IMR-90 (cell line): Measurements from ENCODE around the gene YPEL1. TPM values are rescaled to one million over a fixed set of nuclear protein-coding genes. Genes with fewer than 3 reads are reported as not detected.

Experiments
- ATAC-seq: fragments of 200-7000 bp; cut with Tn5 transposase; 2 replicates; pipeline ENCODE4 v1.9.1; 2020; ENCODE audit warnings: low read depth, mild to moderate bottlenecking, moderate library complexity
- BruUV-seq: library from RNA; stranded (reverse); fragments of 400-500 nt; replicated peaks from 2 replicates; lab custom pipeline; 2021; lab: Mats Ljungman, UMichigan
- CTCF ChIA-PET: fragments of 300-600 bp; formaldehyde crosslinking; extraction: SDS; loops from one replicate; lab custom pipeline; 2021; ENCODE audit warnings: antibody characterized with exemption; lab: Yijun Ruan, JAX
- POLR2A ChIA-PET: fragments of 300-600 bp; sonication (Branson Sonifier 250); formaldehyde crosslinking; loops from one replicate; lab custom pipeline; 2022; ENCODE audit warnings: antibody characterized with exemption; ENCODE audit not compliant: unreplicated experiment; lab: Charles Lee
- DNase-seq: peaks from one replicate; pipeline ENCODE4 v3.0.0; 2013
- H2AFZ ChIP-seq: replicated peaks from 2 replicates; pipeline ENCODE3; 2013; ENCODE audit warnings: low read length, mild to moderate bottlenecking; ENCODE audit not compliant: poor library complexity
- H2AK5ac ChIP-seq: 2 replicates; pipeline ENCODE4 v1.6.1; 2013; ENCODE audit warnings: low read depth, low read length, inconsistent platforms
- H2AK9ac ChIP-seq: replicated peaks from 2 replicates; pipeline ENCODE3; 2013; ENCODE audit warnings: mild to moderate bottlenecking, low read depth, low read length, moderate library complexity; ENCODE audit not compliant: poor library complexity
- H2BK120ac ChIP-seq: 2 replicates; pipeline ENCODE4 v1.6.1; 2013; ENCODE audit warnings: low read depth, low read length, inconsistent platforms
- H2BK15ac ChIP-seq: 3 replicates; pipeline ENCODE4 v1.6.1; 2013; ENCODE audit warnings: low read depth, low read length, inconsistent platforms
- H2BK20ac ChIP-seq: 2 replicates; pipeline ENCODE4 v1.6.1; 2013; ENCODE audit warnings: low read depth, mild to moderate bottlenecking, inconsistent platforms, low read length, moderate library complexity
- H2BK5ac ChIP-seq: 2 replicates; pipeline ENCODE4 v1.6.1; 2013; ENCODE audit warnings: mild to moderate bottlenecking, low read depth, low read length, inconsistent platforms; ENCODE audit not compliant: poor library complexity, severe bottlenecking
- H3K14ac ChIP-seq: replicated peaks from 2 replicates; pipeline ENCODE4 v1.6.1; 2013; ENCODE audit warnings: low read depth, low read length, inconsistent platforms
- H3K18ac ChIP-seq: 2 replicates; pipeline ENCODE4 v1.6.1; 2013; ENCODE audit warnings: low read depth, low read length, control low read depth
- H3K23ac ChIP-seq: 2 replicates; pipeline ENCODE4 v1.6.1; 2013; ENCODE audit warnings: low read depth, low read length, inconsistent platforms
- H3K27ac ChIP-seq: 2 replicates; pipeline ENCODE4 v1.5.1; 2013; ENCODE audit warnings: mild to moderate bottlenecking, control low read depth, low read length; ENCODE audit not compliant: insufficient read depth
- H3K27me3 ChIP-seq: 2 replicates; pipeline ENCODE4 v1.6.1; 2013; ENCODE audit warnings: low read length; ENCODE audit not compliant: control insufficient read depth, insufficient read depth
- H3K36me3 ChIP-seq: 2 replicates; pipeline ENCODE4 v1.6.1; 2013; ENCODE audit warnings: low read length, mixed read lengths; ENCODE audit not compliant: control insufficient read depth, insufficient read depth
- H3K4ac ChIP-seq: 2 replicates; pipeline ENCODE4 v1.6.1; 2013; ENCODE audit warnings: low read depth, low read length, inconsistent platforms
- H3K4me1 ChIP-seq: 2 replicates; pipeline ENCODE4 v1.6.1; 2013; ENCODE audit warnings: low read length, mixed read lengths; ENCODE audit not compliant: control insufficient read depth, insufficient read depth
- H3K4me2 ChIP-seq: 2 replicates; pipeline ENCODE4 v1.6.1; 2013; ENCODE audit warnings: low read depth, mild to moderate bottlenecking, control low read depth, low read length, moderate library complexity
- H3K4me3 ChIP-seq: 2 replicates; pipeline ENCODE4 v1.5.1; 2013; ENCODE audit warnings: low read depth, mild to moderate bottlenecking, control low read depth, low read length, moderate library complexity; ENCODE audit not compliant: insufficient read depth
- H3K56ac ChIP-seq: 2 replicates; pipeline ENCODE4 v1.6.1; 2013; ENCODE audit warnings: low read length, inconsistent platforms; ENCODE audit not compliant: insufficient read depth; ENCODE audit errors: extremely low read depth
- H3K79me1 ChIP-seq, 2 experiments: 2 replicates each; pipeline ENCODE4 v1.6.1; 2013; ENCODE audit warnings: low read length in 2 of 2, inconsistent platforms in 1 of 2, low read depth in 1 of 2
- H3K9ac ChIP-seq: 2 replicates; pipeline ENCODE4 v1.6.1; 2013; ENCODE audit warnings: low read depth, low read length, control low read depth
- H3K9me1 ChIP-seq: 2 replicates; pipeline ENCODE4 v1.6.1; 2013; ENCODE audit warnings: low read length, inconsistent platforms; ENCODE audit not compliant: insufficient read depth
- H3K9me3 ChIP-seq: 2 replicates; pipeline ENCODE4 v1.6.1; 2013; ENCODE audit warnings: low read length; ENCODE audit not compliant: control insufficient read depth, insufficient read depth
- H4K20me1 ChIP-seq: 2 replicates; pipeline ENCODE4 v1.6.1; 2013; ENCODE audit warnings: low read length, inconsistent platforms; ENCODE audit not compliant: insufficient read depth
- H4K5ac ChIP-seq: 2 replicates; pipeline ENCODE4 v1.6.1; 2013; ENCODE audit warnings: mild to moderate bottlenecking, low read depth, low read length, control low read depth
- H4K8ac ChIP-seq, 2 experiments: 2 replicates each; pipeline ENCODE4 v1.6.1; 2013; ENCODE audit warnings: low read depth in 2 of 2, low read length in 2 of 2, control low read depth in 1 of 2, inconsistent platforms in 1 of 2
- H4K91ac ChIP-seq: 2 replicates; pipeline ENCODE4 v1.6.1; 2013; ENCODE audit warnings: low read depth, low read length, inconsistent platforms; ENCODE audit not compliant: insufficient read depth
- MAZ ChIP-seq: IDR thresholded peaks from 2 replicates; pipeline ENCODE4 v1.6.1; 2012; ENCODE audit warnings: low read depth, mild to moderate bottlenecking, low read length, improper control_type of control experiment, moderate library complexity, borderline replicate concordance
- RCOR1 ChIP-seq: IDR thresholded peaks from 2 replicates; pipeline ENCODE4 v1.6.1; 2012; ENCODE audit warnings: mild to moderate bottlenecking, low read length, improper control_type of control experiment; ENCODE audit not compliant: insufficient replicate concordance
- WGBS, 2 experiments: methylation state at CpG; one replicate each; pipeline versions ENCODE4 v1.1.5 to v1.1.7; 2013; ENCODE audit warnings: missing lambda C conversion rate in 2 of 2; ENCODE audit not compliant: insufficient read length in 1 of 2; ENCODE audit errors: extremely low coverage in 2 of 2; 5-methylcytosine and 5-hydroxymethylcytosine counted together
- dilution Hi-C: fragments of 300-500 bp; cut with HindIII; formaldehyde crosslinking; loops from one replicate; pipeline ENCODE4 v1.14.3; 2018; ENCODE audit warnings: low sequenced_read_pairs; ENCODE audit not compliant: unreplicated experiment
- in situ Hi-C: fragments of 300-500 bp; cut with MboI; formaldehyde crosslinking; loops from 3 replicates; pipeline ENCODE4 v1.14.3; 2019; ENCODE audit warnings: low sequenced_read_pairs, inconsistent platforms, mixed read lengths
- intact Hi-C: fragments of 100-400 bp; cut with micrococcal nuclease; formaldehyde crosslinking; loops from 2 replicates; pipeline ENCODE4 v1.10.0; 2022
- polyA plus RNA-seq, 3 experiments: library from polyadenylated mRNA; depleted of rRNA; stranded (reverse); fragments of >200 nt; gene quantifications; 2 replicates each; pipeline ENCODE4 v1.2.3, GENCODE V29; 2012; ENCODE audit warnings: low replicate concordance in 1 of 3
- total RNA-seq: library from RNA; depleted of rRNA; stranded (reverse); fragments of >200 nt; gene quantifications from 2 replicates; pipeline ENCODE4 v1.2.3, GENCODE V29; 2012

YPEL1 gene
- total and polyA plus RNA-seq, 2 of the 4 experiments (the other 2 are of a cell fraction), result 0.72 to 1.3 TPM

- Histone ChIP-seq H2BK20ac (no peak overlapping the region), H3K9ac (no peak overlapping the region), H3K56ac (no peak overlapping the region), H2BK5ac (no peak overlapping the region), H3K4ac (no peak overlapping the region), H2AK9ac (no peak overlapping the region), H3K4me3 (no peak overlapping the region), H3K14ac (no peak overlapping the region), H2AFZ (no peak overlapping the region), H3K9me3 (no peaks in the 10 kb centered on the region), H4K8ac (no peak overlapping the region), H2BK120ac (no peak overlapping the region), H3K27me3 (no peaks in the 10 kb centered on the region), H3K23ac (no peak overlapping the region), H4K91ac (no peak overlapping the region), H2AK5ac (no peak overlapping the region), H3K18ac (no peak overlapping the region), H3K27ac (no peak overlapping the region), H4K20me1 (peaks cover 25% of the 10 kb centered on the region), H3K9me1 (peaks cover 28% of the 10 kb centered on the region), H3K4me1 (peaks cover 16% of the 10 kb centered on the region), H3K4me2 (no peak overlapping the region), H2BK15ac (no peak overlapping the region), H3K79me1 (peaks cover 0 to 21% of the 10 kb centered on the region in 2 experiments; a peak in 1 of 4 replicates), H4K5ac (no peak overlapping the region), H3K36me3 (peaks cover 54% of the 10 kb centered on the region)
- TF ChIP-seq MAZ, result no peak
- TF ChIP-seq RCOR1, result no peak
- ATAC-seq (no peak), DNase-seq (no peak)
- intact Hi-C loops (no loop called here), dilution Hi-C loops (no loop called here), in situ Hi-C loops (no loop called here)
- POLR2A ChIA-PET, result no interaction called here
- WGBS, 2 experiments, result 85% methylated on average over 2 of the region's 6 CpGs; no CpG with 5 or more reads in 1 of the 2 experiments
- CTCF ChIA-PET, result no interaction called here
- no TSS peak for BruUV-seq
These were observed 39.5 kb downstream of the YPEL1 start for GRCh38 chr22:21696115-21696514.
